OCI-LY7 (cell line): ENCODE measurements around the gene KIAA1217. TPM values are rescaled to one million over a fixed set of nuclear protein-coding genes. Genes with fewer than 3 reads are reported as not detected.

Experiments
- BruUV-seq: library from RNA; stranded (reverse); fragments of 400-500 nt; replicated peaks from 2 replicates; lab custom pipeline; 2021; lab: Mats Ljungman, UMichigan
- CTCF ChIA-PET: fragments of 300-600 bp; sonication (Branson Sonifier 250); formaldehyde crosslinking; loops from one replicate; lab custom pipeline; 2022; ENCODE audit warnings: antibody characterized with exemption; ENCODE audit not compliant: unreplicated experiment; lab: Charles Lee
- POLR2A ChIA-PET: fragments of 300-600 bp; sonication (Branson Sonifier 250); formaldehyde crosslinking; loops from one replicate; lab custom pipeline; 2022; ENCODE audit warnings: antibody characterized with exemption; lab: Charles Lee
- DNase-seq: peaks from one replicate; pipeline ENCODE4 v3.0.0-alpha.2; 2015; ENCODE audit warnings: low spot score
- H2AFZ ChIP-seq: fragments of 200-600 bp; sonication (generic), shearing (Covaris generic); 2 replicates; pipeline ENCODE4 v1.6.1; 2014; ENCODE audit warnings: mild to moderate bottlenecking, antibody characterized with exemption, low read length, moderate library complexity
- H3K27ac ChIP-seq: fragments of 200-600 bp; sonication (generic); 2 replicates; pipeline ENCODE4 v1.5.1; 2014; ENCODE audit warnings: mixed run types, low read depth, mild to moderate bottlenecking, moderate library complexity, low read length, inconsistent platforms; ENCODE audit not compliant: poor library complexity, severe bottlenecking
- H3K36me3 ChIP-seq: fragments of 200-600 bp; sonication (generic); 2 replicates; pipeline ENCODE4 v1.6.1; 2014; ENCODE audit warnings: mild to moderate bottlenecking, antibody characterized with exemption, low read length, moderate library complexity, mixed read lengths; ENCODE audit not compliant: insufficient read depth
- H3K4me1 ChIP-seq: fragments of 200-600 bp; sonication (generic); 2 replicates; pipeline ENCODE4 v1.5.1; 2014; ENCODE audit warnings: mild to moderate bottlenecking, low read length; ENCODE audit not compliant: insufficient read depth, poor library complexity, severe bottlenecking
- H3K4me2 ChIP-seq: fragments of 200-600 bp; sonication (generic); 2 replicates; pipeline ENCODE4 v1.6.1; 2014; ENCODE audit warnings: mild to moderate bottlenecking, low read length
- H3K4me3 ChIP-seq: fragments of 200-600 bp; sonication (generic); 2 replicates; pipeline ENCODE4 v1.5.1; 2014; ENCODE audit warnings: mild to moderate bottlenecking, low read depth, low read length; ENCODE audit not compliant: poor library complexity, severe bottlenecking
- H3K79me2 ChIP-seq: fragments of 200-600 bp; sonication (generic); 2 replicates; pipeline ENCODE4 v1.6.1; 2016; ENCODE audit warnings: low read depth, mild to moderate bottlenecking, low read length, moderate library complexity, mixed read lengths; ENCODE audit not compliant: insufficient read depth
- H3K9me2 ChIP-seq: fragments of 200-600 bp; sonication (generic); 2 replicates; pipeline ENCODE4 v1.6.1; 2016; ENCODE audit warnings: mild to moderate bottlenecking, low read length, mixed read lengths; ENCODE audit not compliant: insufficient read depth
- H3K9me3 ChIP-seq: fragments of 200-600 bp; sonication (generic); 2 replicates; pipeline ENCODE4 v1.6.1; 2014; ENCODE audit warnings: mild to moderate bottlenecking, mixed run types, low read length, mixed read lengths
- H4K20me1 ChIP-seq: fragments of 200-600 bp; sonication (generic); 2 replicates; pipeline ENCODE4 v1.6.1; 2014; ENCODE audit warnings: mild to moderate bottlenecking, antibody characterized with exemption, low read length, moderate library complexity, mixed read lengths; ENCODE audit not compliant: insufficient read depth
- EZH2phosphoT487 ChIP-seq: fragments of 200-600 bp; sonication (generic); IDR thresholded peaks from 2 replicates; pipeline ENCODE4 v1.6.1; 2018; ENCODE audit warnings: low read depth, borderline replicate concordance, mild to moderate bottlenecking, mixed run types, antibody characterized with exemption, low read length, moderate library complexity, mixed read lengths
- intact Hi-C: fragments of 100-400 bp; cut with micrococcal nuclease; formaldehyde crosslinking; loops from one replicate; pipeline ENCODE4 v1.10.0; 2022; ENCODE audit not compliant: unreplicated experiment
- total RNA-seq, 2 experiments: library from RNA; depleted of rRNA in 1 of 2; stranded (reverse); fragments of >200 nt in 1 of 2; shearing (Covaris generic) in 1 of 2; gene quantifications; 2 replicates each; pipeline ENCODE4 v1.2.3, GENCODE V29; 2014 to 2022
- TF ChIP-seq, protein P1 (sequence below): fragments of 200-600 bp; sonication (generic); conservative IDR thresholded peaks from 2 replicates; pipeline ENCODE4 v1.5.1; 2014; ENCODE audit warnings: mild to moderate bottlenecking, antibody characterized with exemption, low read length, moderate library complexity, mixed read lengths

Gene KIAA1217
- total RNA-seq, 2 experiments from 2014 or later: not detected

DNA sequence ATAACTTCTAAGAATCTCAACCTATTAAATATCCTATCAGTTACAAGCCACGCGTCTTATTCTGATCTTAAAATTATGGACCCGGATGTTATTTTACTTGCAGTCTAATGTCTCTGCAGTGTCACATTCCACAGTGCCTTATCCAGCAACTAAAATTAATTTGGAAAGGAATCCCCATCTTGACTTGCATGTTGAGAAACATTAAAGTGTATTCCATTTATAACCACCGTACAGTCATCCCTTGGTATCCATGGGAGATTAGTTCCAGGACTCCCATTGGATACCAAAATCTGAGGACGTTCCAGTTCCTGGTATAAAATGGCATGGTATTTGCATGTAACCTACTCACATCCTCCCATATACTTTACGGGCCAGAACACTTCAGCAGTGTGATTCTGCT, 320.0 kb downstream of the KIAA1217 start:
- H2AFZ ChIP-seq: no peak overlapping the region
- H3K79me2 ChIP-seq: no peaks in the 10 kb centered on the region
- DNase-seq: no peak
- ChIA-PET CTCF (no interaction called here), POLR2A (interaction anchor here (0.7 kb wide), 1 partner anchor 28 kb away, joined by 3 read pairs; no protein-coding TSS in a partner anchor)
- H3K4me3 ChIP-seq: no peak overlapping the region
- BruUV-seq: no TSS peak
- no peak overlapping the region for H3K4me2 ChIP-seq
- H3K9me3 ChIP-seq: no peaks in the 10 kb centered on the region
- H3K4me1 ChIP-seq: no peaks in the 10 kb centered on the region
- no peaks in the 10 kb centered on the region for H4K20me1 ChIP-seq
- H3K27ac ChIP-seq: no peak overlapping the region
- H3K9me2 ChIP-seq: no peaks in the 10 kb centered on the region
- no peak for TF ChIP-seq EZH2phosphoT487
- TF ChIP-seq, protein P1, sequence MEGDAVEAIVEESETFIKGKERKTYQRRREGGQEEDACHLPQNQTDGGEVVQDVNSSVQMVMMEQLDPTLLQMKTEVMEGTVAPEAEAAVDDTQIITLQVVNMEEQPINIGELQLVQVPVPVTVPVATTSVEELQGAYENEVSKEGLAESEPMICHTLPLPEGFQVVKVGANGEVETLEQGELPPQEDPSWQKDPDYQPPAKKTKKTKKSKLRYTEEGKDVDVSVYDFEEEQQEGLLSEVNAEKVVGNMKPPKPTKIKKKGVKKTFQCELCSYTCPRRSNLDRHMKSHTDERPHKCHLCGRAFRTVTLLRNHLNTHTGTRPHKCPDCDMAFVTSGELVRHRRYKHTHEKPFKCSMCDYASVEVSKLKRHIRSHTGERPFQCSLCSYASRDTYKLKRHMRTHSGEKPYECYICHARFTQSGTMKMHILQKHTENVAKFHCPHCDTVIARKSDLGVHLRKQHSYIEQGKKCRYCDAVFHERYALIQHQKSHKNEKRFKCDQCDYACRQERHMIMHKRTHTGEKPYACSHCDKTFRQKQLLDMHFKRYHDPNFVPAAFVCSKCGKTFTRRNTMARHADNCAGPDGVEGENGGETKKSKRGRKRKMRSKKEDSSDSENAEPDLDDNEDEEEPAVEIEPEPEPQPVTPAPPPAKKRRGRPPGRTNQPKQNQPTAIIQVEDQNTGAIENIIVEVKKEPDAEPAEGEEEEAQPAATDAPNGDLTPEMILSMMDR: no peak
- H3K36me3 ChIP-seq: no peaks in the 10 kb centered on the region
- intact Hi-C loops: no loop called here

DNA sequence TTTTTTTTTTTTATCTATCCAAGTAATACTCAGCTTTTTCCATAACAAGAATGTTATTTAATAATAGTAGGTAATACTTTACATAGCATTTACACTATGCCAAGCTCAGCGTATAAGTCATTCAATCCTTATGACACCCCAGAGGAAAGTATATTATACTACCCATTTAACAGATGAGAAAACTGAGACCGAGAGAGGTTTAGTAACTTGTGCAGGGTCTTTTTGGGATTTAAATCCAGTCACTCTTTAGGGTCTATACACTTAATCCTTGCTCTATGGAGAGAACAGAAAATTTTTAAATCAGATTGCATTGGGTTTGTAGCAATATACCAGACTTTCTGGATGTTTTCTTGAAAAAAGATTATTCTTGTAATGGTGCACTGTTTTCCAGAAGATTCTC, 322.5 kb downstream of the KIAA1217 start:
- Histone ChIP-seq H4K20me1 (no peaks in the 10 kb centered on the region), H3K9me3 (no peaks in the 10 kb centered on the region), H3K4me2 (no peak overlapping the region), H3K36me3 (no peaks in the 10 kb centered on the region), H3K4me1 (no peaks in the 10 kb centered on the region), H3K9me2 (no peaks in the 10 kb centered on the region), H2AFZ (no peak overlapping the region), H3K27ac (no peak overlapping the region), H3K79me2 (no peaks in the 10 kb centered on the region), H3K4me3 (no peak overlapping the region)
- no peak for DNase-seq
- TF ChIP-seq EZH2phosphoT487: no peak
- TF ChIP-seq, protein P1: no peak
- ChIA-PET CTCF (no interaction called here), POLR2A (no interaction called here)
- intact Hi-C loops: no loop called here
- BruUV-seq: no TSS peak

DNA sequence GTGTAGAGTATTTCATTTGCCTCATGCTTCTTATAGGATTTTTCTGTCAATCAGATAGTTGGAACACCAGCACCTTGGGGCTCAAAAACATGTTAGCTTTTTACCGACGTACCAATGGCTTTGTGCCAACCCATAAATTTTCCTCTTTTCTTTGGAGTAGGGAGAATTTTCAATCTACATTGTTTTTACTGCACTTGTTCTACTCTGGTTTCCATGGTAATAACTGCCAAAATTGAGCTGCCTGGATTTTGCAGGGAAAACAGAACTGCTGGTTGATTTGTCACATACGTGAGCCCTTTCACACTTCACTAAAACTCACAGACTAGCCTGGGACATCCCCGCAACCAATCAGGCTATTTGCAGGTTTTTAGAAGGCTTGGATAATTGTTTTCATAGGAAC, 325.0 kb downstream of the KIAA1217 start:
- Histone ChIP-seq H3K4me3 (no peak overlapping the region), H3K27ac (no peak overlapping the region), H2AFZ (no peak overlapping the region), H3K36me3 (no peaks in the 10 kb centered on the region), H3K9me3 (no peaks in the 10 kb centered on the region), H3K79me2 (no peaks in the 10 kb centered on the region), H3K4me1 (no peaks in the 10 kb centered on the region), H3K9me2 (no peaks in the 10 kb centered on the region), H3K4me2 (no peak overlapping the region), H4K20me1 (no peaks in the 10 kb centered on the region)
- DNase-seq: no peak
- BruUV-seq: no TSS peak
- intact Hi-C loops: no loop called here
- ChIA-PET POLR2A (no interaction called here), CTCF (no interaction called here)
- TF ChIP-seq, protein P1: no peak
- TF ChIP-seq EZH2phosphoT487: no peak
